HEK293 (cell line): Measurements from ENCODE around the gene ARHGAP6.
"Not testable (repeated sequence)": the region's sequence is repeated elsewhere in the genome, so short reads cannot be mapped to it uniquely, and the experiment has no call there.

Source experiments
- CTCF ChIA-PET: fragments of 350-600 bp; formaldehyde crosslinking; extraction: SDS; loops from one replicate; lab custom pipeline; 2021; ENCODE audit warnings: antibody characterized with exemption; lab: Yijun Ruan, JAX
- POLR2A ChIA-PET: fragments of 300-600 bp; formaldehyde crosslinking; extraction: SDS; loops from one replicate; lab custom pipeline; 2020; ENCODE audit warnings: antibody characterized with exemption, inconsistent platforms; lab: Yijun Ruan, JAX
- H3K27ac ChIP-seq: fragments of 200-500 bp; sonication (Bioruptor generic); 2 replicates; pipeline ENCODE4 v1.5.1; 2014; ENCODE audit warnings: low read depth, low read length, control low read depth, inconsistent platforms; ENCODE audit errors: extremely low read depth
- H3K36me3 ChIP-seq, 2 experiments: fragments of 200-500 bp in 1 of 2; sonication (Bioruptor generic) in 1 of 2; 1 replicate in 1 of 2; 2 replicates in 1 of 2; pipeline ENCODE4 v1.5.1; 2014 to 2017; ENCODE audit warnings: inconsistent platforms in 2 of 2, low read length in 2 of 2; ENCODE audit not compliant: control insufficient read depth in 2 of 2, insufficient read depth in 1 of 2
- H3K4me1 ChIP-seq: fragments of 200-500 bp; sonication (Bioruptor generic); 2 replicates; pipeline ENCODE4 v1.5.1; 2014; ENCODE audit warnings: mild to moderate bottlenecking, low read length, inconsistent platforms; ENCODE audit not compliant: control insufficient read depth, insufficient read depth
- H3K4me3 ChIP-seq: 2 replicates; pipeline ENCODE4 v1.5.1; 2011; ENCODE audit warnings: low read depth, mild to moderate bottlenecking, control low read depth, low read length, moderate library complexity
- H3K9me3 ChIP-seq: fragments of 200-500 bp; sonication (Bioruptor generic); 2 replicates; pipeline ENCODE4 v1.5.1; 2014; ENCODE audit warnings: low read depth, low read length, inconsistent platforms; ENCODE audit not compliant: control insufficient read depth, insufficient read depth
- HOXD13 ChIP-seq: sonication (generic); formaldehyde crosslinking; IDR thresholded peaks from 2 replicates; pipeline ENCODE4 v1.8.0; 2022; ENCODE audit warnings: missing genetic modification reagents, borderline replicate concordance
- KLF7 ChIP-seq: fragments of 450-650 bp; formaldehyde crosslinking; IDR thresholded peaks from 2 replicates; pipeline ENCODE4 v1.5.1; 2016; ENCODE audit warnings: missing biosample characterization, missing genetic modification characterization, borderline replicate concordance
- KLF8 ChIP-seq: fragments of 450-650 bp; formaldehyde crosslinking; IDR thresholded peaks from 2 replicates; pipeline ENCODE4 v1.5.1; 2016; ENCODE audit warnings: missing biosample characterization, missing genetic modification characterization
- RBAK ChIP-seq: fragments of 450-650 bp; formaldehyde crosslinking; IDR thresholded peaks from 2 replicates; pipeline ENCODE4 v1.5.1; 2016; ENCODE audit warnings: missing biosample characterization, missing genetic modification characterization
- REPIN1 ChIP-seq: fragments of 450-650 bp; formaldehyde crosslinking; IDR thresholded peaks from 2 replicates; pipeline ENCODE4 v1.5.1; 2017; ENCODE audit warnings: missing biosample characterization, missing genetic modification characterization, low read depth
- TCF7L2 ChIP-seq: IDR thresholded peaks from 2 replicates; pipeline ENCODE4 v1.6.1; 2011; ENCODE audit warnings: low read depth, mild to moderate bottlenecking, inconsistent platforms, low read length, moderate library complexity, borderline replicate concordance
- YY2 ChIP-seq: fragments of 450-650 bp; formaldehyde crosslinking; IDR thresholded peaks from 2 replicates; pipeline ENCODE4 v1.5.1; 2016; ENCODE audit warnings: missing biosample characterization, missing genetic modification characterization
- ZBTB44 ChIP-seq: fragments of 450-650 bp; IDR thresholded peaks from 2 replicates; pipeline ENCODE4 v1.5.1; 2018; ENCODE audit warnings: missing biosample characterization, mild to moderate bottlenecking, missing genetic modification characterization
- ZFP37 ChIP-seq: fragments of 450-650 bp; formaldehyde crosslinking; IDR thresholded peaks from 2 replicates; pipeline ENCODE4 v1.5.1; 2016; ENCODE audit warnings: missing biosample characterization, missing genetic modification characterization
- ZNF114 ChIP-seq: fragments of 450-650 bp; formaldehyde crosslinking; IDR thresholded peaks from 2 replicates; pipeline ENCODE4 v1.5.0; 2017; ENCODE audit warnings: missing biosample characterization, missing genetic modification characterization
- ZNF146 ChIP-seq: fragments of 450-650 bp; formaldehyde crosslinking; IDR thresholded peaks from 2 replicates; pipeline ENCODE4 v1.5.1; 2016; ENCODE audit warnings: missing biosample characterization, missing genetic modification characterization
- ZNF174 ChIP-seq: fragments of 450-650 bp; formaldehyde crosslinking; IDR thresholded peaks from 2 replicates; pipeline ENCODE4 v1.5.0; 2017; ENCODE audit warnings: missing biosample characterization, mild to moderate bottlenecking, missing genetic modification characterization
- ZNF175 ChIP-seq: fragments of 450-650 bp; formaldehyde crosslinking; IDR thresholded peaks from 2 replicates; pipeline ENCODE4 v1.5.1; 2016; ENCODE audit warnings: missing biosample characterization, missing genetic modification characterization
- ZNF19 ChIP-seq: fragments of 450-650 bp; formaldehyde crosslinking; IDR thresholded peaks from 2 replicates; pipeline ENCODE4; 2016; ENCODE audit warnings: missing biosample characterization, missing genetic modification characterization, low read depth
- ZNF223 ChIP-seq: fragments of 450-650 bp; formaldehyde crosslinking; IDR thresholded peaks from 2 replicates; pipeline ENCODE4 v1.5.1; 2016; ENCODE audit warnings: missing biosample characterization, missing genetic modification characterization
- ZNF350 ChIP-seq: fragments of 450-650 bp; formaldehyde crosslinking; IDR thresholded peaks from 2 replicates; pipeline ENCODE4 v1.5.0; 2017; ENCODE audit warnings: missing biosample characterization, mild to moderate bottlenecking, missing genetic modification characterization
- ZNF394 ChIP-seq: fragments of 450-650 bp; formaldehyde crosslinking; IDR thresholded peaks from 2 replicates; pipeline ENCODE4 v1.5.1; 2016; ENCODE audit warnings: missing biosample characterization, missing genetic modification characterization, mild to moderate bottlenecking, moderate library complexity, borderline replicate concordance
- ZNF423 ChIP-seq: fragments of 450-650 bp; formaldehyde crosslinking; IDR thresholded peaks from 2 replicates; pipeline ENCODE4 v1.5.1; 2016; ENCODE audit warnings: missing biosample characterization, missing genetic modification characterization
- ZNF48 ChIP-seq: fragments of 450-650 bp; formaldehyde crosslinking; IDR thresholded peaks from 2 replicates; pipeline ENCODE4 v1.5.1; 2016; ENCODE audit warnings: missing biosample characterization, missing genetic modification characterization
- ZNF558 ChIP-seq: fragments of 450-650 bp; formaldehyde crosslinking; IDR thresholded peaks from 2 replicates; pipeline ENCODE4 v1.5.1; 2016; ENCODE audit warnings: missing biosample characterization, missing genetic modification characterization
- ZNF621 ChIP-seq: fragments of 450-650 bp; formaldehyde crosslinking; IDR thresholded peaks from 2 replicates; pipeline ENCODE4 v1.5.1; 2017; ENCODE audit warnings: missing biosample characterization, missing genetic modification characterization
- ZSCAN16 ChIP-seq: fragments of 450-650 bp; formaldehyde crosslinking; IDR thresholded peaks from 2 replicates; pipeline ENCODE4 v1.5.1; 2016; ENCODE audit warnings: missing biosample characterization, missing genetic modification characterization
- ZSCAN30 ChIP-seq: fragments of 450-650 bp; IDR thresholded peaks from 2 replicates; pipeline ENCODE4 v1.5.1; 2018; ENCODE audit warnings: missing biosample characterization, mild to moderate bottlenecking, missing genetic modification characterization, moderate library complexity
- ZSCAN4 ChIP-seq: fragments of 450-650 bp; formaldehyde crosslinking; IDR thresholded peaks from 2 replicates; pipeline ENCODE4 v1.5.1; 2017; ENCODE audit warnings: missing biosample characterization, missing genetic modification characterization
- TF ChIP-seq, protein P1 (sequence below): fragments of 450-650 bp; formaldehyde crosslinking; IDR thresholded peaks from 2 replicates; pipeline ENCODE4 v1.5.1; 2016; ENCODE audit warnings: missing biosample characterization, missing genetic modification characterization
- TF ChIP-seq, protein P2 (sequence below): fragments of 450-650 bp; formaldehyde crosslinking; IDR thresholded peaks from 2 replicates; pipeline ENCODE4 v1.5.1; 2016; ENCODE audit warnings: missing biosample characterization, missing genetic modification characterization

ARHGAP6 gene

GRCh38 chrX:11365426-11365825 is 300.3 kb downstream of the ARHGAP6 start (continued):
- no peak for TF ChIP-seq ZSCAN4
- TF ChIP-seq ZNF174 (tag by site-specific recombination) = no peak
- no peak for TF ChIP-seq ZNF423 (tag by site-specific recombination)
- TF ChIP-seq, protein P1, sequence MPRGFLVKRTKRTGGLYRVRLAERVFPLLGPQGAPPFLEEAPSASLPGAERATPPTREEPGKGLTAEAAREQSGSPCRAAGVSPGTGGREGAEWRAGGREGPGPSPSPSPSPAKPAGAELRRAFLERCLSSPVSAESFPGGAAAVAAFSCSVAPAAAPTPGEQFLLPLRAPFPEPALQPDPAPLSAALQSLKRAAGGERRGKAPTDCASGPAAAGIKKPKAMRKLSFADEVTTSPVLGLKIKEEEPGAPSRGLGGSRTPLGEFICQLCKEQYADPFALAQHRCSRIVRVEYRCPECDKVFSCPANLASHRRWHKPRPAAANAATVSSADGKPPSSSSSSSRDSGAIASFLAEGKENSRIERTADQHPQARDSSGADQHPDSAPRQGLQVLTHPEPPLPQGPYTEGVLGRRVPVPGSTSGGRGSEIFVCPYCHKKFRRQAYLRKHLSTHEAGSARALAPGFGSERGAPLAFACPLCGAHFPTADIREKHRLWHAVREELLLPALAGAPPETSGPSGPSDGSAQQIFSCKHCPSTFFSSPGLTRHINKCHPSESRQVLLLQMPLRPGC (tag by site-specific recombination) = no peak
- TF ChIP-seq ZNF114 (tag by site-specific recombination) = no peak
- no peak for TF ChIP-seq ZNF19
- no peak for TF ChIP-seq HOXD13 (CRISPR knock-in tag)
- no peak for TF ChIP-seq KLF7
- TF ChIP-seq ZNF394 (tag by site-specific recombination) = no peak

DNA sequence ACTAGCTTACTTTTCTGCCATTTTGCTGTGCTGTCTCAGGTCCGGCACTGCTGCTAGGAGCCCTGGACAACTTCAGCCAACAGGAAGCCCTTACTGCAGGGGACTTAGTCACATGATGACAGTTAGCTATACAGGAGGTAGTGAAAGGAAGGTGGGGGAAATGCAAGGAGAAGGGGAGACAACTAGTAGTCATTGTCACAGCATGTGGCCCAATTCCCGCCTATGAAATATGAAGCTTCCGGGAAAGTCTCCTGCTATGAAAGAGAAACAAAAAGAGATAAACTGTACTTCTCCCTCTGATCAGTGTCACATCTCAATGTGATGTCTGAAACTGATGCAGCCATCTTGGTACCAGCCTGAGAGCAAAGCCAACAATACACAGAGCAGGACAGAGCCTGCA is 300.9 kb downstream of the ARHGAP6 start:
- H3K4me1 ChIP-seq = no peaks in the 10 kb centered on the region
- POLR2A ChIA-PET = no interaction called here
- H3K9me3 ChIP-seq = no peaks in the 10 kb centered on the region
- TF ChIP-seq RBAK (tag by site-specific recombination) (no peak), ZNF621 (tag by site-specific recombination) (no peak), ZNF223 (tag by site-specific recombination) (no peak), YY2 (tag by site-specific recombination) (no peak), ZSCAN30 (tag by site-specific recombination) (no peak), TCF7L2 (no peak), ZNF174 (tag by site-specific recombination) (no peak), ZSCAN16 (tag by site-specific recombination) (no peak)
- TF ChIP-seq, protein P2, sequence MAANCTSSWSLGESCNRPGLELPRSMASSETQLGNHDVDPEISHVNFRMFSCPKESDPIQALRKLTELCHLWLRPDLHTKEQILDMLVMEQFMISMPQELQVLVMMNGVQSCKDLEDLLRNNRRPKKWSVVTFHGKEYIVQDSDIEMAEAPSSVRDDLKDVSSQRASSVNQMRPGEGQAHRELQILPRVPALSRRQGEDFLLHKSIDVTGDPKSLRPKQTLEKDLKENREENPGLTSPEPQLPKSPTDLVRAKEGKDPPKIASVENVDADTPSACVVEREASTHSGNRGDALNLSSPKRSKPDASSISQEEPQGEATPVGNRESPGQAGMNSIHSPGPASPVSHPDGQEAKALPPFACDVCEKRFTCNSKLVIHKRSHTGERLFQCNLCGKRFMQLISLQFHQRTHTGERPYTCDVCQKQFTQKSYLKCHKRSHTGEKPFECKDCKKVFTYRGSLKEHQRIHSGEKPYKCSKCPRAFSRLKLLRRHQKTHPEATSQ (tag by site-specific recombination) = no peak
- H3K27ac ChIP-seq = no peak overlapping the region
- H3K36me3 ChIP-seq = no peaks in the 10 kb centered on the region
- CTCF ChIA-PET = no interaction called here
- no peak overlapping the region for H3K4me3 ChIP-seq

DNA sequence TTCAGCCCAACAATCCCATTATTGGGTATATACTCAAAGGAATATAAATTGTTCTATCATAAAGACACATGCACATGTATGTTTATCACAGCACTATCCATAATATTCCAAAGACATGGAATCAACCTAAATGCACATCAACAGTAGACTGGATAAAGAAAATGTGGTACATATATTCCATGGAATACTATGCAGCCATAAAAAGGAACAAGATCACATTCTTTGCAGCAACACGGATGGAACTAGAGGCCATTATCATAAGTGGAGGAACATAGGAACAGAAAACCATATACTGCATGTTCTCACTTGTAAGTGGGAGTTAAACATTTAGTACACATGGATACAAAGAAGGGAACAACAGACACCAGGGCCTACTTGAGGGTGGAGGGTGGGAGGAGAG is 301.9 kb downstream of the ARHGAP6 start:
- H3K9me3 ChIP-seq, H3K4me3 ChIP-seq, POLR2A ChIA-PET, H3K4me1 ChIP-seq, H3K27ac ChIP-seq, CTCF ChIA-PET, H3K36me3 ChIP-seq: not testable (repeated sequence)
- peak; percentile 41; the same call in 1 of the 2 replicates for TF ChIP-seq ZNF146 (tag by site-specific recombination)

DNA sequence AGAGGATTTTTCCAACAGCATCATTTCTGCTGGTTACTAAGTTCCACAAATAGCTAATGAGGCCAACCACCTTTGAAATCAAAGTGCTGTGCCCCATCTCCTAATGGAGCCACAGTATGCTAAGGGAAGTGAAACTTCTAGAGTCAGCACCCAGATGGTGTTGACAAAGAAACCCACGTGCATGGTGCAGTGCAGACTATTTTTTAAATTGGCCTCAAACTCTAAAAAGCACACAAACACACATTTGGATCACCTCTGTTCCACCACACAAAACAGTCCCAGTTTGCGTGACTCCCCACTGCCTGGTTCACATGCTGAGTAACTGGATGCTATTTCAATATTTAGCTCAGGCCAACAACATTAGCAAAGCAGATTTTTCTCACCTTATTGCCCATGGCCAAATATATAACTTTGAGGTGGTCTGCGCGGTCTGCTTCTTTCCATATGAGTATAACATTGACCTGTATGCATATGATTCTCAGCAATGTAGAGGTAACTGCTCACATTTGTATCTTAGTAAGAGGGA is 302.6 kb downstream of the ARHGAP6 start:
- Histone ChIP-seq H3K4me3 (no peak overlapping the region), H3K4me1 (no peaks in the 10 kb centered on the region), H3K9me3 (no peaks in the 10 kb centered on the region), H3K36me3 (no peaks in the 10 kb centered on the region), H3K27ac (no peak overlapping the region)
- POLR2A ChIA-PET = no interaction called here
- CTCF ChIA-PET = no interaction called here
- TF ChIP-seq ZFP37 (tag by site-specific recombination) (no peak), ZNF558 (tag by site-specific recombination) (no peak), KLF8 (tag by site-specific recombination) (no peak), ZBTB44 (no peak), ZNF175 (no peak), REPIN1 (tag by site-specific recombination) (no peak), ZNF19 (no peak), ZNF48 (no peak), ZNF350 (tag by site-specific recombination) (no peak), ZNF146 (tag by site-specific recombination) (no peak)
